Endothelial cell (in vitro differentiated cells): ENCODE data around the gene TANK. TPM values are rescaled to one million over a fixed set of nuclear protein-coding genes. Genes with fewer than 3 reads are reported as not detected.

Experiments used
- DNase-seq: peaks from one replicate; pipeline ENCODE4 v3.0.0; 2021; ENCODE audit warnings: low spot score
- H3K27ac Mint-ChIP-seq: one replicate; pipeline ENCODE4 v1.8.0; 2021; ENCODE audit warnings: mixed read lengths, inconsistent platforms; ENCODE audit not compliant: unreplicated experiment
- H3K27me3 Mint-ChIP-seq: one replicate; pipeline ENCODE4 v1.8.0; 2021; ENCODE audit warnings: mild to moderate bottlenecking, moderate library complexity, mixed read lengths, inconsistent platforms; ENCODE audit not compliant: unreplicated experiment
- H3K36me3 Mint-ChIP-seq: one replicate; pipeline ENCODE4 v1.8.0; 2021; ENCODE audit warnings: mild to moderate bottlenecking, low read depth, mixed read lengths, inconsistent platforms; ENCODE audit not compliant: unreplicated experiment
- H3K4me1 Mint-ChIP-seq: one replicate; pipeline ENCODE4 v1.8.0; 2021; ENCODE audit warnings: mild to moderate bottlenecking, mixed read lengths, inconsistent platforms; ENCODE audit not compliant: unreplicated experiment
- H3K4me3 Mint-ChIP-seq: one replicate; pipeline ENCODE4 v1.8.0; 2021; ENCODE audit warnings: mild to moderate bottlenecking, mixed read lengths, inconsistent platforms; ENCODE audit not compliant: unreplicated experiment
- H3K9me3 Mint-ChIP-seq: one replicate; pipeline ENCODE4 v1.8.0; 2021; ENCODE audit warnings: mixed read lengths, inconsistent platforms; ENCODE audit not compliant: unreplicated experiment
- CTCF ChIP-seq: fragments of 200-600 bp; sonication (generic); IDR thresholded peaks from one replicate; pipeline ENCODE4 v1.5.0; 2021; ENCODE audit warnings: antibody characterized with exemption; ENCODE audit not compliant: unreplicated experiment
- total RNA-seq: library from RNA; stranded (reverse); fragmentation: NEBNext Ultra II Directional; extraction: Animal tissue kit (Norgen Biotek cat#: 25700); gene quantifications from one replicate; pipeline ENCODE4 v1.2.1, GENCODE V29; 2021; ENCODE audit not compliant: unreplicated experiment

Gene TANK
- total RNA-seq, 1 donor from 2014 or later, result 40.8 TPM

- no peak for DNase-seq
- no peak overlapping the region for H3K4me3 Mint-ChIP-seq
- peaks cover 1% of the 10 kb centered on the region for H3K27me3 Mint-ChIP-seq
- H3K9me3 Mint-ChIP-seq, result no peaks in the 10 kb centered on the region
- H3K27ac Mint-ChIP-seq, result no peak overlapping the region
- H3K36me3 Mint-ChIP-seq, result no peaks in the 10 kb centered on the region
- no peak for TF ChIP-seq CTCF
- peaks cover 32% of the 10 kb centered on the region for H3K4me1 Mint-ChIP-seq
Measured at GRCh38 chr2:161165811-161166210, 5.6 kb downstream of the TANK start.

DNA sequence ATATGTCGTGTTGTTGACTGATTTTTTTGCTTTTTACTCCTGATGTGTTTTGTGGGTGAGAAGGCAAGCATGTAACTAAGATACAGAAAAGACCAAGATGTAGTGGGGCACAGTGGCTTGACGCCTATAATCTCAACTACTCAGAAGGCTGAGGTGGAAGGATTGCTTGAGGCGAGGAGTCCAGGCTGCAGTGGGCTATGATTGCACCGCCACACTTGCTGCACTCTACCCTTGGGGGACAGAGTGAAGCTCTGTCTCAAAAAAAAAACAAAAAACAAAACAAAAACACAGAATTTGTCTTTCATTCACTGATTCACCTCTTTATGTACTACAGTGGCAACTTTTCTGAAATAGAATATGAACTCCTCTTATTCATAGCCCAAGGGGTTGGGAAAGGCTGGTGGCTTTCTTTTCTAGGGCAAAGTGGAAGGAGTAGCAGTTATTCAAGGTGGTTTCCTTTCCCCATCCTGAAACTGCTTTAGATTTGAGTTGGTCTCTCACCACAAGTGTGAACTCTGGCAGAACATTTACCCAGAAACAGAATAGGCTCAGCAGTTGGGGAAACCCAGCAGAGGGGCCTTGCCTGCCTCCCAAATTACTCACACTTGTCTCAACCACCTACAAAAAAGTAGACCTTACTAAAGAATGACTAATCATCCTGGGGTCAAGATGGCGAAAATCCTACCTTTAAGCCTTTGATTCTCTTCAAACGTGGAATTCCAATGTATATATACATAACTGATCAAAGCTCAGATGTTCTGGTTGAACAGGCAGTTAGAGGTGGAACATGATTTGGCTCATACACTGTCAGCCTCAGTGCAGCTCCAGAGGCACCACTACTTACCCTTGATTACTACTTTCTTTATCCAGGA lies 6.5 kb downstream of the TANK start:
- no peak overlapping the region for H3K27ac Mint-ChIP-seq
- no peak overlapping the region for H3K4me3 Mint-ChIP-seq
- peaks cover 23% of the 10 kb centered on the region for H3K4me1 Mint-ChIP-seq
- TF ChIP-seq CTCF, result no peak
- no peaks in the 10 kb centered on the region for H3K9me3 Mint-ChIP-seq
- no peaks in the 10 kb centered on the region for H3K27me3 Mint-ChIP-seq
- H3K36me3 Mint-ChIP-seq, result no peaks in the 10 kb centered on the region
- DNase-seq, result no peak

GRCh38 chr2:161169335-161169734 lies 9.1 kb downstream of the TANK start:
- Mint-ChIP-seq H3K27ac (no peak overlapping the region), H3K27me3 (no peaks in the 10 kb centered on the region), H3K4me3 (no peak overlapping the region), H3K4me1 (peaks cover 12% of the 10 kb centered on the region), H3K36me3 (no peaks in the 10 kb centered on the region), H3K9me3 (no peaks in the 10 kb centered on the region)
- no peak for TF ChIP-seq CTCF
- DNase-seq, result no peak

DNA sequence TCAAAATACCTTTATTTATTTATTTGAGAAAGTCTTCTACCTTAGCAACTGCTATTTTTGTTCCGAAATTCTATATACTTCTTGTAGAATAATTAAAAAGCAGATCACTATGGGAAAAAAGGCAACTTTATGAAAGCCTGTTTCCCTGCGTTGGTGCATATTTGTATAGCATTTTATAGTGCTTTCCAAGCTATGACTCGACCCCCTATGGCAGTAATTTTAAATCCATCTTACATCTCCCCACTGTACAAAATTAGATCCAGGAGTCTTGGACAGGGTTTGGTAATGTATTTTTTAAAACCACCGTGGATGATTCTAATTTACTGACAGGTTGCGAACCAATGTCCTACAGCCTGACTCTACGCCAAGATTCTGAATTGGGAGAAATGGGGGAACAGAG lies 10.1 kb downstream of the TANK start:
- Mint-ChIP-seq H3K27ac (no peak overlapping the region), H3K4me3 (no peak overlapping the region), H3K9me3 (no peaks in the 10 kb centered on the region), H3K4me1 (peaks cover 12% of the 10 kb centered on the region), H3K27me3 (no peaks in the 10 kb centered on the region), H3K36me3 (no peaks in the 10 kb centered on the region)
- no peak for TF ChIP-seq CTCF
- no peak for DNase-seq
